GM21723 (cell line): Measurements from ENCODE around the gene AATF.
A peak's percentile ranks its signal among the peaks of the same experiment; 100 is the strongest.
"Not testable (repeated sequence)": the region's sequence is repeated elsewhere in the genome, so short reads cannot be mapped to it uniquely, and the experiment has no call there.

Source experiments
- ATAC-seq: cut with Tn5 transposase; IDR thresholded peaks from one replicate; pipeline ENCODE4 v1.9.1; 2021; ENCODE audit warnings: mild to moderate bottlenecking, moderate library complexity; ENCODE audit not compliant: unreplicated experiment

The AATF gene

GRCh38 chr17:37069087-37069486 lies 120.3 kb downstream of the AATF start:
- no peak for ATAC-seq

- not testable (repeated sequence) for ATAC-seq
Observed at GRCh38 chr17:37073464-37073863, 124.7 kb downstream of the AATF start.

GRCh38 chr17:37079065-37079708 lies 130.4 kb downstream of the AATF start:
- no peak for ATAC-seq

GRCh38 chr17:37079735-37080134 lies 131.0 kb downstream of the AATF start:
- ATAC-seq = no peak

- no peak for ATAC-seq
Observed at GRCh38 chr17:37081287-37081686, 132.5 kb downstream of the AATF start.

GRCh38 chr17:37082311-37082860 lies 133.6 kb downstream of the AATF start:
- no peak for ATAC-seq

- ATAC-seq = no peak
Observed at GRCh38 chr17:37082985-37083384, 134.2 kb downstream of the AATF start.

- ATAC-seq = no peak
Observed at GRCh38 chr17:37083456-37083855, 134.7 kb downstream of the AATF start.

- ATAC-seq = no peak
Observed at GRCh38 chr17:37084372-37084771, 135.6 kb downstream of the AATF start.

- no peak for ATAC-seq
Observed at GRCh38 chr17:37086334-37086733, 137.6 kb downstream of the AATF start.

GRCh38 chr17:37086948-37087347 lies 138.2 kb downstream of the AATF start:
- ATAC-seq = no peak

GRCh38 chr17:37087683-37088082 lies 138.9 kb downstream of the AATF start:
- no peak for ATAC-seq

GRCh38 chr17:37088459-37088858 lies 139.7 kb downstream of the AATF start:
- ATAC-seq = no peak

GRCh38 chr17:37088913-37089312 lies 140.2 kb downstream of the AATF start:
- no peak for ATAC-seq

- ATAC-seq = peak; percentile 64
Observed at GRCh38 chr17:37089956-37090355, 141.2 kb downstream of the AATF start.

- no peak for ATAC-seq
Observed at GRCh38 chr17:37090941-37091340, 142.2 kb downstream of the AATF start.

GRCh38 chr17:37092071-37092470 lies 143.3 kb downstream of the AATF start:
- no peak for ATAC-seq

GRCh38 chr17:37092701-37093100 lies 143.9 kb downstream of the AATF start:
- ATAC-seq = no peak

GRCh38 chr17:37094391-37094790 lies 145.6 kb downstream of the AATF start:
- ATAC-seq = no peak

GRCh38 chr17:37096071-37096470 lies 147.3 kb downstream of the AATF start:
- no peak for ATAC-seq

- ATAC-seq = no peak
Observed at GRCh38 chr17:37097154-37097553, 148.4 kb downstream of the AATF start.

- ATAC-seq = no peak
Observed at GRCh38 chr17:37098152-37098551, 149.4 kb downstream of the AATF start.
